HCT116 (cell line): ENCODE measurements around the gene ADIPOR2. TPM values are rescaled to one million over a fixed set of nuclear protein-coding genes. Genes with fewer than 3 reads are reported as not detected.

Source experiments
- ATAC-seq: fragments of 200-7000 bp; cut with Tn5 transposase; 2 replicates; pipeline ENCODE4 v1.9.1; 2020; ENCODE audit warnings: mild to moderate bottlenecking, moderate library complexity
- BruUV-seq: library from RNA; stranded (reverse); fragments of 400-500 nt; replicated peaks from 2 replicates; lab custom pipeline; 2021; lab: Mats Ljungman, UMichigan
- CTCF ChIA-PET: fragments of 300-600 bp; sonication (Branson Sonifier 250); formaldehyde crosslinking; loops from one replicate; lab custom pipeline; 2021; ENCODE audit warnings: antibody characterized with exemption; lab: Charles Lee
- POLR2A ChIA-PET: fragments of 300-600, 350-600 bp; sonication (Branson Sonifier 250); formaldehyde crosslinking; loops from one replicate; lab custom pipeline; 2021; ENCODE audit warnings: antibody characterized with exemption; lab: Charles Lee
- RAD21 ChIA-PET, 2 experiments: fragments of 300-600 bp; sonication (Branson Sonifier 250); formaldehyde crosslinking; loops; one replicate each; lab custom pipeline; 2023; ENCODE audit warnings: low total read pairs in 2 of 2; ENCODE audit not compliant: uncharacterized antibody in 2 of 2, unreplicated experiment in 2 of 2, low non-redundant PET in 1 of 2; lab: Charles Lee
- DNase-seq: peaks from one replicate; pipeline ENCODE4 v3.0.0-alpha.2; 2010; ENCODE audit warnings: low read depth, low spot score
- H2AFZ ChIP-seq: fragments of 200-600 bp; shearing (Covaris generic), sonication (generic); 2 replicates; pipeline ENCODE4 v1.6.1; 2017; ENCODE audit warnings: low read depth, mixed run types, mixed read lengths, antibody characterized with exemption, low read length; ENCODE audit not compliant: poor library complexity, severe bottlenecking
- H3K27ac ChIP-seq: 2 replicates; pipeline ENCODE4 v1.5.1; 2012; ENCODE audit warnings: low read depth, low read length
- H3K27me3 ChIP-seq: fragments of 200-600 bp; sonication (generic); 2 replicates; pipeline ENCODE4 v1.6.1; 2016; ENCODE audit warnings: mixed run types, low read length, mixed read lengths; ENCODE audit not compliant: insufficient read depth
- H3K36me3 ChIP-seq, 2 experiments: fragments of 200-500 bp in 1 of 2; fragments of 200-600 bp in 1 of 2; sonication (Bioruptor generic) in 1 of 2; sonication (generic) in 1 of 2; 2 replicates each; pipeline versions ENCODE4 v1.5.1 to v1.6.1; 2014 to 2016; ENCODE audit warnings: low read length in 2 of 2, inconsistent platforms in 1 of 2, mixed read lengths in 1 of 2, mixed run types in 1 of 2; ENCODE audit not compliant: insufficient read depth in 2 of 2, control insufficient read depth in 1 of 2
- H3K4me1 ChIP-seq, 2 experiments: fragments of 200-600 bp in 1 of 2; sonication (generic) in 1 of 2; 2 replicates each; pipeline versions ENCODE4 v1.5.1 to v1.6.1; 2012 to 2017; ENCODE audit warnings: low read length in 2 of 2, inconsistent platforms in 1 of 2, mild to moderate bottlenecking in 1 of 2, mixed read lengths in 1 of 2, mixed run types in 1 of 2, moderate library complexity in 1 of 2; ENCODE audit not compliant: insufficient read depth in 2 of 2, control insufficient read depth in 1 of 2
- H3K4me2 ChIP-seq: fragments of 200-600 bp; sonication (generic); 2 replicates; pipeline ENCODE4 v1.6.1; 2017; ENCODE audit warnings: mixed run types, low read length, mixed read lengths
- H3K4me3 ChIP-seq, 2 experiments: fragments of 200-600 bp in 1 of 2; sonication (generic) in 1 of 2; replicated peaks in 1 of 2; 2 replicates each; pipeline ENCODE4 v1.5.1; 2011 to 2016; ENCODE audit warnings: low read length in 2 of 2, control low read depth in 1 of 2, low read depth in 1 of 2, mild to moderate bottlenecking in 1 of 2, mixed read lengths in 1 of 2, mixed run types in 1 of 2
- H3K79me2 ChIP-seq: fragments of 200-600 bp; sonication (generic); 2 replicates; pipeline ENCODE4 v1.6.1; 2017; ENCODE audit warnings: mild to moderate bottlenecking, mixed run types, low read length, moderate library complexity, mixed read lengths; ENCODE audit not compliant: insufficient read depth
- H3K9ac ChIP-seq: fragments of 200-600 bp; sonication (generic); 2 replicates; pipeline ENCODE4 v1.6.1; 2016; ENCODE audit warnings: low read length, mixed read lengths
- H3K9me2 ChIP-seq: fragments of 200-600 bp; sonication (generic), shearing (Covaris generic); 2 replicates; pipeline ENCODE4 v1.6.1; 2017; ENCODE audit warnings: mixed run types, mild to moderate bottlenecking, moderate library complexity; ENCODE audit not compliant: insufficient read depth
- H3K9me3 ChIP-seq, 2 experiments: fragments of 200-500 bp in 1 of 2; fragments of 200-600 bp in 1 of 2; sonication (Bioruptor generic) in 1 of 2; sonication (generic) in 1 of 2; 2 replicates each; pipeline ENCODE4 v1.6.1; 2014 to 2017; ENCODE audit warnings: low read length in 2 of 2, mixed read lengths in 2 of 2, inconsistent platforms in 1 of 2, low read depth in 1 of 2, mild to moderate bottlenecking in 1 of 2, mixed run types in 1 of 2, moderate library complexity in 1 of 2; ENCODE audit not compliant: control insufficient read depth in 1 of 2, insufficient read depth in 1 of 2
- H4K20me1 ChIP-seq: fragments of 200-600 bp; sonication (generic), shearing (Covaris generic); 2 replicates; pipeline ENCODE4 v1.6.1; 2017; ENCODE audit warnings: mixed run types, mild to moderate bottlenecking, moderate library complexity; ENCODE audit not compliant: insufficient read depth
- CTCF ChIP-seq, 3 experiments: fragments of 200-600 bp in 1 of 3; sonication (generic) in 1 of 3; IDR thresholded peaks in 2 of 3; conservative IDR thresholded peaks in 1 of 3; 2 replicates each; pipeline ENCODE4 v1.5.1; 2012 to 2017; ENCODE audit warnings: low read depth in 2 of 3, low read length in 2 of 3, antibody characterized with exemption in 1 of 3, borderline replicate concordance in 1 of 3, control low read depth in 1 of 3, mild to moderate bottlenecking in 1 of 3, mixed read lengths in 1 of 3, mixed run types in 1 of 3, moderate library complexity in 1 of 3; ENCODE audit not compliant: insufficient read depth in 1 of 3
- EZH2 ChIP-seq: fragments of 200-600 bp; sonication (generic); IDR thresholded peaks from 2 replicates; pipeline ENCODE4 v1.6.1; 2017; ENCODE audit warnings: antibody characterized with exemption, mixed run types
- FOSL1 ChIP-seq: IDR thresholded peaks from 2 replicates; pipeline ENCODE4 v1.6.1; 2012; ENCODE audit warnings: low read depth
- JUND ChIP-seq: IDR thresholded peaks from 2 replicates; pipeline ENCODE4 v1.6.1; 2012
- POLR2A ChIP-seq: IDR thresholded peaks from 2 replicates; pipeline ENCODE4 v1.7.0; 2011; ENCODE audit warnings: borderline replicate concordance; ENCODE audit not compliant: insufficient read depth, insufficient read length; ENCODE audit errors: extremely low read depth
- POLR2AphosphoS5 ChIP-seq: IDR thresholded peaks from 2 replicates; pipeline ENCODE4 v1.6.1; 2011; ENCODE audit warnings: mild to moderate bottlenecking, low read depth, low read length, moderate library complexity
- SIN3A ChIP-seq: IDR thresholded peaks from 2 replicates; pipeline ENCODE4 v1.6.1; 2012; ENCODE audit warnings: low read depth
- SRF ChIP-seq: IDR thresholded peaks from 2 replicates; pipeline ENCODE4 v1.6.1; 2012; ENCODE audit warnings: low read depth
- TCF7L2 ChIP-seq: IDR thresholded peaks from 2 replicates; pipeline ENCODE4 v1.7.0; 2011; ENCODE audit warnings: borderline replicate concordance, inconsistent platforms; ENCODE audit not compliant: insufficient read depth, insufficient read length; ENCODE audit errors: extremely low read depth
- ZFX ChIP-seq: fragments of 450-650 bp; IDR thresholded peaks from 2 replicates; pipeline ENCODE4 v1.6.1; 2017
- intact Hi-C: fragments of 100-400 bp; cut with micrococcal nuclease; formaldehyde crosslinking; loops from 2 replicates; pipeline ENCODE4 v1.10.0; 2022
- total RNA-seq: library from RNA; stranded (reverse); gene quantifications from one replicate; pipeline ENCODE4 v1.2.1, GENCODE V29; 2021; ENCODE audit not compliant: unreplicated experiment
- TF ChIP-seq, protein P1 (sequence below): IDR thresholded peaks from 2 replicates; pipeline ENCODE4 v1.6.1; 2012

The ADIPOR2 gene
- total RNA-seq, 1 experiment from 2014 or later, result 69.9 TPM

GRCh38 chr12:1738446-1738845, 47.6 kb downstream of the ADIPOR2 start:
- Histone ChIP-seq H3K79me2 (peaks cover 75% of the 10 kb centered on the region), H3K9ac (no peak overlapping the region), H3K36me3 (no peaks in the 10 kb centered on the region), H3K9me2 (no peaks in the 10 kb centered on the region), H3K4me1 (no peaks in the 10 kb centered on the region), H3K9me3 (no peaks in the 10 kb centered on the region), H4K20me1 (peaks cover 5% of the 10 kb centered on the region; the same call in 1 of the 2 replicates), H3K27me3 (no peaks in the 10 kb centered on the region), H2AFZ (no peak overlapping the region), H3K4me3 (no peak overlapping the region), H3K4me2 (no peak overlapping the region), H3K27ac (no peak overlapping the region)
- ChIA-PET CTCF (no interaction called here), RAD21 (no interaction called here), POLR2A (no interaction called here)
- intact Hi-C loops, result no loop called here
- BruUV-seq, result no TSS peak
- no peak for DNase-seq
- no peak for TF ChIP-seq SIN3A
- no peak for TF ChIP-seq EZH2
- no peak for TF ChIP-seq POLR2AphosphoS5
- TF ChIP-seq TCF7L2, result no peak
- no peak for TF ChIP-seq JUND
- no peak for TF ChIP-seq FOSL1
- TF ChIP-seq POLR2A, result no peak
- no peak for TF ChIP-seq ZFX
- TF ChIP-seq, protein P1, sequence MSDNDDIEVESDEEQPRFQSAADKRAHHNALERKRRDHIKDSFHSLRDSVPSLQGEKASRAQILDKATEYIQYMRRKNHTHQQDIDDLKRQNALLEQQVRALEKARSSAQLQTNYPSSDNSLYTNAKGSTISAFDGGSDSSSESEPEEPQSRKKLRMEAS, result no peak
- no peak for TF ChIP-seq SRF
- no peak for TF ChIP-seq CTCF (IDR thresholded peaks at IDR 0.05 in 2 of 3, conservative IDR thresholded peaks at IDR 0.05 in 1 of 3; ENCODE audit: borderline replicate concordance in 1 of 3, insufficient read depth in 1 of 3, low read depth in 2 of 3, low read length in 2 of 3)
- ATAC-seq, result no peak
